ENCODE measurements around the gene CCDC69.

The CCDC69 gene

DNA sequence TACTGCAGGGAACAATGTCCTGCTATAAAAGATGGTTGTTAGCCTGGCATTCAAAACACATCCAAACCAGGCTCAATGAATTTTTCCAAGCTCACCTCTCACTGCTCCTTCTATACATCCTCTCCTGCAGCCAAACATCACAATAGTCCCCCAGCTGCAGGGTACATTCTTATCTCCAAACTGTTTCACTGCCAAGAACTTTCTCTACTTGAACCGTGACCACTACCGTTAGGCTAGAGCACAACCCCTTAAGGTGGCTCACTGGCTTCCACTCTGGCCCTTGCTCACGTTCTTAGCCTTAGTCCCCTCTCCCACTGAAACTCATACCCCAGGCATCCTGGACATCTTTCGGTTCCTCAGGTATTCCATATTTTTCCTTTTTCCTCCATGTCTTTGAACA is 37.4 kb downstream of the CCDC69 start:
- H3K27ac ChIP-seq (ENCODE audit: low read depth, low read length), result no peak overlapping the region
- H3K4me2 ChIP-seq (ENCODE audit: low read length), result no peak overlapping the region
- no peak overlapping the region for H4K12ac ChIP-seq (ENCODE audit: low read depth, low read length)
- no peak overlapping the region for H4K8ac ChIP-seq (ENCODE audit: low read depth, low read length)
- no peaks in the 10 kb centered on the region for H3K27me3 ChIP-seq (ENCODE audit: insufficient read depth, low read length)
- no peak overlapping the region for H2AK5ac ChIP-seq (ENCODE audit: low read length)
- H2AFZ ChIP-seq (ENCODE audit: insufficient read depth, low read length, poor library complexity), result no peak overlapping the region
- H3K79me1 ChIP-seq (ENCODE audit: low read length), result no peaks in the 10 kb centered on the region
- H2BK5ac ChIP-seq (ENCODE audit: low read depth, low read length, poor library complexity), result no peak overlapping the region
- no peak overlapping the region for H3K14ac ChIP-seq (ENCODE audit: low read length)
- no peak overlapping the region for H4K91ac ChIP-seq (ENCODE audit: low read depth, low read length)
- H3K4me3 ChIP-seq (ENCODE audit: low read depth, low read length), result no peak overlapping the region
- H3K9ac ChIP-seq (ENCODE audit: low read length), result no peak overlapping the region
- no peak overlapping the region for H3K4ac ChIP-seq (ENCODE audit: low read depth, low read length)
- no peak overlapping the region for H3K18ac ChIP-seq (ENCODE audit: low read length)
- H3K36me3 ChIP-seq (ENCODE audit: control insufficient read depth in 1 of 2, insufficient read depth in 2 of 2, low read length in 2 of 2), result no peaks in the 10 kb centered on the region
- H3K9me3 ChIP-seq (ENCODE audit: insufficient read depth, low read depth, low read length), result no peaks in the 10 kb centered on the region
- no peaks in the 10 kb centered on the region for H3K4me1 ChIP-seq (ENCODE audit: control insufficient read depth in 1 of 2, insufficient read depth in 2 of 2, low read length in 2 of 2)
- H3K79me2 ChIP-seq (ENCODE audit: control insufficient read depth, insufficient read depth, low read length, poor library complexity), result no peaks in the 10 kb centered on the region
- no peak for DNase-seq
- no CpG with 5 or more reads among the region's 4 CpGs for WGBS (ENCODE audit: extremely low coverage, insufficient coverage, insufficient read length)
- no peak overlapping the region for H2BK120ac ChIP-seq (ENCODE audit: insufficient read depth, low read length, poor library complexity)
- H2BK12ac ChIP-seq (ENCODE audit: low read length), result no peak overlapping the region
- H3K23ac ChIP-seq (ENCODE audit: low read length), result no peak overlapping the region

DNA sequence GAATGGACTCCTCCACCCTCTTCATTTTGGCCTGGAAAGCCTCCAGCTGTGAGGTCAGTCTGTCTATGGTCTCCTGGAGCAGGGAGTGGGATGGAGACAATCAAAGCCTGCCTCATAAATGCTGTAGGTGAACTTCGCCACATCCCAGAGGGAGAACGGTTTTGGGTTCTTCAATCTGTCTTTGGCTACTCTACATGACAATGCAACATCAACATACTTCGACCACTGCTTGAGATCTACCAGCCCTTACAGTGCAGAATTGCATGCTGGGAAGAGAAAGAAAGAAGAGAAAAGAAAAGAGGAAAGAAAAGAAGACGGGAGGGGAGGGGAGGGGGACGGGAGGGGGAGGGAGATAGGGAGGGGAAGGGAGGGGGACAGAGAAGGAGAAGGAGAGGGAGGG is 37.8 kb downstream of the CCDC69 start:
- no peak for DNase-seq
- Histone ChIP-seq H3K9me3 (ENCODE audit: insufficient read depth, low read depth, low read length) (no peaks in the 10 kb centered on the region), H3K23ac (ENCODE audit: low read length) (no peak overlapping the region), H3K79me2 (ENCODE audit: control insufficient read depth, insufficient read depth, low read length, poor library complexity) (no peaks in the 10 kb centered on the region), H3K4me3 (ENCODE audit: low read depth, low read length) (no peak overlapping the region), H2AFZ (ENCODE audit: insufficient read depth, low read length, poor library complexity) (no peak overlapping the region), H3K9ac (ENCODE audit: low read length) (no peak overlapping the region), H3K27ac (ENCODE audit: low read depth, low read length) (no peak overlapping the region), H3K4me1 (ENCODE audit: control insufficient read depth in 1 of 2, insufficient read depth in 2 of 2, low read length in 2 of 2) (no peaks in the 10 kb centered on the region), H2BK5ac (ENCODE audit: low read depth, low read length, poor library complexity) (no peak overlapping the region), H3K79me1 (ENCODE audit: low read length) (no peaks in the 10 kb centered on the region), H4K8ac (ENCODE audit: low read depth, low read length) (no peak overlapping the region), H4K12ac (ENCODE audit: low read depth, low read length) (no peak overlapping the region), H2BK120ac (ENCODE audit: insufficient read depth, low read length, poor library complexity) (no peak overlapping the region), H4K91ac (ENCODE audit: low read depth, low read length) (no peak overlapping the region), H2BK12ac (ENCODE audit: low read length) (no peak overlapping the region), H3K4me2 (ENCODE audit: low read length) (no peak overlapping the region), H3K36me3 (ENCODE audit: control insufficient read depth in 1 of 2, insufficient read depth in 2 of 2, low read length in 2 of 2) (no peaks in the 10 kb centered on the region), H3K14ac (ENCODE audit: low read length) (no peak overlapping the region), H3K27me3 (ENCODE audit: insufficient read depth, low read length) (no peaks in the 10 kb centered on the region), H2AK5ac (ENCODE audit: low read length) (no peak overlapping the region), H3K4ac (ENCODE audit: low read depth, low read length) (no peak overlapping the region), H3K18ac (ENCODE audit: low read length) (no peak overlapping the region)
- WGBS (ENCODE audit: extremely low coverage, insufficient coverage, insufficient read length), result no CpG with 5 or more reads among the region's 5 CpGs

DNA sequence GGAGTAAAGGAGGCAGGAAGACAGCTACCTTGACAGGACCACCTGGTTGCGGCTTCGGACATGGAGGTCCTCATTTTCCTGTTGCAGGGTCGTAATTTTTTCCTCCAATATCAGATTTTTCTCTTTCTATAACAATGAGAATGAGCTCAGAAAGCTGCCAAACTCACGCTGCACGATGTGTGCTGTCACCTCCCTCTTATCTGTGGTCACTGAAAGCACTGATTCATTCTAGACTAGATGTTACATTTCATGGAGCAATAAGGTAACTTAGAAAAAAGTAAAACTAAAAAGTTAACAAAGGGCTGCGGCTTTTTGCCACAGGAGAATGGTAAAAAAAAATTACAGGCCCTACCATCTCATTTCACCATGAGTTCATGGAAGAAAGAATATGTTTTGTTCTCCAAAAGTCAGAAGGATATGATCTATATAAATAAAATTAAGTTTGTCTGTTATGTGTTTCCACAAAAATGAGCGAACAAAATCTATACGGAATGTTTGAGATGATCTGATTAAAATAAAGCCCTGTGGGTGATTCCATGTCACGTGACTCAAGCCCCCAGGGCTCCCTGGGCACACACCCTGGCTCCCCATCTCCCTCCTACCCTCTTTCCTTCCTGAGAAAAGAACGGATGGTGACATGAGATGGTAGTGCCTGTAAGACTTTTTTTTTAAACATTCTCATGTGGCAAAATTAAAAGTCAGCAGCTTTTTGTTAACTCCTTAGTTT is 39.4 kb downstream of the CCDC69 start:
- Histone ChIP-seq H4K12ac (ENCODE audit: low read depth, low read length) (no peak overlapping the region), H3K27ac (ENCODE audit: low read depth, low read length) (no peak overlapping the region), H2BK12ac (ENCODE audit: low read length) (no peak overlapping the region), H3K9ac (ENCODE audit: low read length) (no peak overlapping the region), H3K36me3 (ENCODE audit: control insufficient read depth in 1 of 2, insufficient read depth in 2 of 2, low read length in 2 of 2) (no peaks in the 10 kb centered on the region), H3K4me3 (ENCODE audit: low read depth, low read length) (no peak overlapping the region), H3K27me3 (ENCODE audit: insufficient read depth, low read length) (no peaks in the 10 kb centered on the region), H3K14ac (ENCODE audit: low read length) (no peak overlapping the region), H3K4ac (ENCODE audit: low read depth, low read length) (no peak overlapping the region), H4K91ac (ENCODE audit: low read depth, low read length) (no peak overlapping the region), H3K4me2 (ENCODE audit: low read length) (no peak overlapping the region), H3K23ac (ENCODE audit: low read length) (no peak overlapping the region), H2AFZ (ENCODE audit: insufficient read depth, low read length, poor library complexity) (no peak overlapping the region), H3K9me3 (ENCODE audit: insufficient read depth, low read depth, low read length) (no peaks in the 10 kb centered on the region), H3K79me2 (ENCODE audit: control insufficient read depth, insufficient read depth, low read length, poor library complexity) (no peaks in the 10 kb centered on the region), H4K8ac (ENCODE audit: low read depth, low read length) (no peak overlapping the region), H3K79me1 (ENCODE audit: low read length) (no peaks in the 10 kb centered on the region), H2BK5ac (ENCODE audit: low read depth, low read length, poor library complexity) (no peak overlapping the region), H2BK120ac (ENCODE audit: insufficient read depth, low read length, poor library complexity) (no peak overlapping the region), H2AK5ac (ENCODE audit: low read length) (no peak overlapping the region), H3K4me1 (ENCODE audit: control insufficient read depth in 1 of 2, insufficient read depth in 2 of 2, low read length in 2 of 2) (no peaks in the 10 kb centered on the region), H3K18ac (ENCODE audit: low read length) (no peak overlapping the region)
- no CpG with 5 or more reads among the region's 10 CpGs for WGBS (ENCODE audit: extremely low coverage, insufficient coverage, insufficient read length)
- DNase-seq, result no peak

DNA sequence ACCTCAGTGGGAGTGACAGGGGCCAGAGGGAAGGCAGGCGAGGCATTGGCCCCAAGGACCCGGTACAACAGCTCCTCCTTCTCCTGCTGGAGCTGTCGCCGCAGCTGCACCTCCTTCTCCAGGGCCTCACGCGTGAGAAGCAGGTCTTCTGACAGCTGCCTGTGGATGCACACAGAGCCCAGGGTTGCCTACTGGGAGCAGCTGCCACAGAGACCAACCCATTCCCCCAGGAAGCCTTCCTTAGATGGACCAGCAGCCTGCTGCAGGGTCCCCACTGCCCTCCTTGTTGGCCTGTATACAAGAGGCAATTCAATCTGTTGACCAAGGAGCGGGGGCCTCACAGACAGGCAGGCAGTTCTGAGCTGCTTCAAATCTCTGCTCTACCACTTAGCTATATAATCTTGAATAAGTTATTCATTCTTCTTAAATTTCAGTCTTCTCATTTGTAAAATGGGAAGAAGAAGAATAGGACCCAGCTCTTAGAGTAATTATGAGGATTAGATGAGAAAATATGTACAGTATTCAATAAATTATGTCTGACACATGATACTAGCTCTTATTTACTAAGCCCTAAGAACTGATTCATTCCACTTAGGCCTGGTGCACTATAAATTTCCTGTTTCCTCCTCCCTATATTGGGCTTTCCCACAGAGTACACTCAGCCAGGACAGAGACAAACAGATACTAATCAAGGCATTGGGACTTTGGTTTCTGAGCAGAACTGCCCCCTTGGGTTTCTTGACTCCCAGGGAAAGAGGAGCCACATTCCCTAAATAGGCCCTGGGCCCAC is 40.2 kb downstream of the CCDC69 start:
- no peak overlapping the region for H2AFZ ChIP-seq (ENCODE audit: insufficient read depth, low read length, poor library complexity)
- H3K27me3 ChIP-seq (ENCODE audit: insufficient read depth, low read length), result no peaks in the 10 kb centered on the region
- no peak overlapping the region for H2BK120ac ChIP-seq (ENCODE audit: insufficient read depth, low read length, poor library complexity)
- no peak overlapping the region for H2AK5ac ChIP-seq (ENCODE audit: low read length)
- H3K18ac ChIP-seq (ENCODE audit: low read length), result no peak overlapping the region
- no peak overlapping the region for H3K23ac ChIP-seq (ENCODE audit: low read length)
- H4K8ac ChIP-seq (ENCODE audit: low read depth, low read length), result no peak overlapping the region
- no peak overlapping the region for H3K4me3 ChIP-seq (ENCODE audit: low read depth, low read length)
- no peaks in the 10 kb centered on the region for H3K36me3 ChIP-seq (ENCODE audit: control insufficient read depth in 1 of 2, insufficient read depth in 2 of 2, low read length in 2 of 2)
- no CpG with 5 or more reads among the region's 7 CpGs for WGBS (ENCODE audit: extremely low coverage, insufficient coverage, insufficient read length)
- no peaks in the 10 kb centered on the region for H3K4me1 ChIP-seq (ENCODE audit: control insufficient read depth in 1 of 2, insufficient read depth in 2 of 2, low read length in 2 of 2)
- no peak overlapping the region for H2BK5ac ChIP-seq (ENCODE audit: low read depth, low read length, poor library complexity)
- no peak overlapping the region for H3K9ac ChIP-seq (ENCODE audit: low read length)
- no peak overlapping the region for H3K14ac ChIP-seq (ENCODE audit: low read length)
- DNase-seq, result no peak
- no peak overlapping the region for H4K12ac ChIP-seq (ENCODE audit: low read depth, low read length)
- no peak overlapping the region for H3K27ac ChIP-seq (ENCODE audit: low read depth, low read length)
- H2BK12ac ChIP-seq (ENCODE audit: low read length), result no peak overlapping the region
- H3K4ac ChIP-seq (ENCODE audit: low read depth, low read length), result no peak overlapping the region
- H3K4me2 ChIP-seq (ENCODE audit: low read length), result no peak overlapping the region
- H3K79me2 ChIP-seq (ENCODE audit: control insufficient read depth, insufficient read depth, low read length, poor library complexity), result no peaks in the 10 kb centered on the region
- H3K9me3 ChIP-seq (ENCODE audit: insufficient read depth, low read depth, low read length), result no peaks in the 10 kb centered on the region
- H4K91ac ChIP-seq (ENCODE audit: low read depth, low read length), result no peak overlapping the region
- H3K79me1 ChIP-seq (ENCODE audit: low read length), result no peaks in the 10 kb centered on the region

Measured in trophoblast cell (in vitro differentiated cells and primary cell).